WTC11 (cell line): Measurements from ENCODE around the gene ARCN1.

ENCODE experiments used
- CTCF ChIP-seq: fragments of 200-600 bp; IDR thresholded peaks from 2 replicates; pipeline ENCODE4 v1.8.0; 2022; ENCODE audit warnings: antibody characterized with exemption
- FOXJ3 ChIP-seq: sonication (generic); formaldehyde crosslinking; IDR thresholded peaks from 2 replicates; pipeline ENCODE4 v1.9.0; 2021; ENCODE audit warnings: missing genetic modification reagents, mild to moderate bottlenecking, borderline replicate concordance
- HMGXB4 ChIP-seq: sonication (generic); formaldehyde crosslinking; IDR thresholded peaks from 2 replicates; pipeline ENCODE4 v1.8.1; 2023; ENCODE audit warnings: mild to moderate bottlenecking, moderate library complexity, missing genetic modification reagents
- MYBL2 ChIP-seq: sonication (generic); formaldehyde crosslinking; IDR thresholded peaks from 2 replicates; pipeline ENCODE4 v1.8.1; 2023; ENCODE audit warnings: mild to moderate bottlenecking, moderate library complexity, missing genetic modification reagents
- RELA ChIP-seq: sonication (generic); formaldehyde crosslinking; IDR thresholded peaks from 2 replicates; pipeline ENCODE4 v1.8.1; 2022; ENCODE audit warnings: missing genetic modification reagents, mild to moderate bottlenecking, borderline replicate concordance
- SP1 ChIP-seq: sonication (generic); formaldehyde crosslinking; conservative IDR thresholded peaks from 2 replicates; pipeline ENCODE4 v1.8.1; 2022; ENCODE audit warnings: missing genetic modification reagents
- USF1 ChIP-seq: sonication (generic); formaldehyde crosslinking; IDR thresholded peaks from 2 replicates; pipeline ENCODE4 v1.8.0; 2022; ENCODE audit warnings: mild to moderate bottlenecking, missing genetic modification reagents
- ZNF232 ChIP-seq: sonication (generic); formaldehyde crosslinking; IDR thresholded peaks from 2 replicates; pipeline ENCODE4 v1.8.0; 2022; ENCODE audit warnings: mild to moderate bottlenecking, missing genetic modification reagents
- ZNF263 ChIP-seq: sonication (generic); formaldehyde crosslinking; IDR thresholded peaks from 2 replicates; pipeline ENCODE4 v1.8.1; 2022; ENCODE audit warnings: low read depth, mild to moderate bottlenecking, moderate library complexity, missing genetic modification reagents

- no peak for TF ChIP-seq CTCF
- no peak for TF ChIP-seq FOXJ3 (CRISPR knock-in tag)
- TF ChIP-seq RELA, result no peak
- no peak for TF ChIP-seq USF1 (CRISPR knock-in tag)
- no peak for TF ChIP-seq ZNF263 (CRISPR knock-in tag)
- TF ChIP-seq SP1 (CRISPR knock-in tag), result no peak
- no peak for TF ChIP-seq MYBL2 (CRISPR knock-in tag)
- no peak for TF ChIP-seq ZNF232
- TF ChIP-seq HMGXB4 (CRISPR knock-in tag), result no peak
Observed at GRCh38 chr11:118651820-118652219, 79.6 kb downstream of the ARCN1 start.
